Astrocyte (in vitro differentiated cells and primary cell): ENCODE results near the gene PIP4K2A. TPM values are rescaled to one million over a fixed set of nuclear protein-coding genes. Genes with fewer than 3 reads are reported as not detected.

Experiments
- DNase-seq: peaks from one replicate; pipeline ENCODE4 v3.0.0-alpha.2; 2010; ENCODE audit warnings: low read depth
- FAIRE-seq: peaks from 2 replicates; lab custom pipeline; 2011; peaks lifted over from hg19 to GRCh38; lab: Jason Lieb, UNC
- H2AFZ ChIP-seq: 2 replicates; pipeline ENCODE4 v1.6.0; 2012; ENCODE audit warnings: low read depth, low read length, inconsistent platforms
- H3K27ac ChIP-seq: 2 replicates; pipeline ENCODE4 v1.5.1; 2011; ENCODE audit warnings: low read depth, low read length, inconsistent platforms
- H3K27me3 ChIP-seq: 2 replicates; pipeline ENCODE4 v1.6.0; 2011; ENCODE audit warnings: low read length, inconsistent platforms; ENCODE audit not compliant: insufficient read depth
- H3K36me3 ChIP-seq: 2 replicates; pipeline ENCODE4 v1.5.1; 2011; ENCODE audit warnings: low read length, inconsistent platforms; ENCODE audit not compliant: insufficient read depth
- H3K4me1 ChIP-seq: 2 replicates; pipeline ENCODE4 v1.5.1; 2011; ENCODE audit warnings: low read length, inconsistent platforms; ENCODE audit not compliant: insufficient read depth
- H3K4me2 ChIP-seq: 2 replicates; pipeline ENCODE4 v1.6.0; 2012; ENCODE audit warnings: low read length, inconsistent platforms
- H3K4me3 ChIP-seq: 2 replicates; pipeline ENCODE4 v1.5.1; 2011; ENCODE audit warnings: low read depth, mild to moderate bottlenecking, low read length, inconsistent platforms; ENCODE audit not compliant: insufficient read depth
- H3K79me2 ChIP-seq: 2 replicates; pipeline ENCODE4 v1.6.0; 2012; ENCODE audit warnings: mild to moderate bottlenecking, low read length, inconsistent platforms; ENCODE audit not compliant: insufficient read depth
- H3K9ac ChIP-seq: 2 replicates; pipeline ENCODE4 v1.6.0; 2012; ENCODE audit warnings: mild to moderate bottlenecking, low read length, inconsistent platforms
- H3K9me3 ChIP-seq: 2 replicates; pipeline ENCODE4 v1.5.1; 2012; ENCODE audit warnings: low read depth, mild to moderate bottlenecking, low read length, inconsistent platforms; ENCODE audit not compliant: insufficient read depth
- H4K20me1 ChIP-seq: 2 replicates; pipeline ENCODE4 v1.6.0; 2012; ENCODE audit warnings: low read length, inconsistent platforms; ENCODE audit not compliant: insufficient read depth
- H3K27ac Mint-ChIP-seq: one replicate; pipeline ENCODE4 v1.8.0; 2021; ENCODE audit warnings: mild to moderate bottlenecking, mixed read lengths; ENCODE audit not compliant: unreplicated experiment
- H3K27me3 Mint-ChIP-seq: one replicate; pipeline ENCODE4 v1.8.0; 2021; ENCODE audit warnings: low read depth, mixed read lengths; ENCODE audit not compliant: unreplicated experiment
- H3K36me3 Mint-ChIP-seq: one replicate; pipeline ENCODE4 v1.8.0; 2021; ENCODE audit warnings: low read depth, mixed read lengths; ENCODE audit not compliant: unreplicated experiment
- H3K4me1 Mint-ChIP-seq: one replicate; pipeline ENCODE4 v1.8.0; 2021; ENCODE audit warnings: low read depth, mixed read lengths; ENCODE audit not compliant: unreplicated experiment
- H3K4me3 Mint-ChIP-seq: one replicate; pipeline ENCODE4 v1.8.0; 2021; ENCODE audit warnings: mild to moderate bottlenecking, moderate library complexity, mixed read lengths; ENCODE audit not compliant: unreplicated experiment
- H3K9me3 Mint-ChIP-seq: one replicate; pipeline ENCODE4 v1.8.0; 2021; ENCODE audit warnings: mild to moderate bottlenecking, mixed read lengths; ENCODE audit not compliant: unreplicated experiment
- EZH2 ChIP-seq: IDR thresholded peaks from 2 replicates; pipeline ENCODE4 v1.6.1; 2012; ENCODE audit warnings: mild to moderate bottlenecking, low read length, inconsistent platforms; ENCODE audit not compliant: insufficient read depth
- total RNA-seq: library from RNA; stranded (reverse); gene quantifications from 2 replicates; pipeline ENCODE4 v1.2.1, GENCODE V29; 2021
- TF ChIP-seq, protein P1 (sequence below): IDR thresholded peaks from 2 replicates; pipeline ENCODE4 v1.5.1; 2011; ENCODE audit warnings: low read depth, mild to moderate bottlenecking, inconsistent platforms, low read length, moderate library complexity; ENCODE audit not compliant: insufficient read depth

The PIP4K2A gene
- total RNA-seq, 1 donor from 2014 or later, result 36.8 TPM

DNA sequence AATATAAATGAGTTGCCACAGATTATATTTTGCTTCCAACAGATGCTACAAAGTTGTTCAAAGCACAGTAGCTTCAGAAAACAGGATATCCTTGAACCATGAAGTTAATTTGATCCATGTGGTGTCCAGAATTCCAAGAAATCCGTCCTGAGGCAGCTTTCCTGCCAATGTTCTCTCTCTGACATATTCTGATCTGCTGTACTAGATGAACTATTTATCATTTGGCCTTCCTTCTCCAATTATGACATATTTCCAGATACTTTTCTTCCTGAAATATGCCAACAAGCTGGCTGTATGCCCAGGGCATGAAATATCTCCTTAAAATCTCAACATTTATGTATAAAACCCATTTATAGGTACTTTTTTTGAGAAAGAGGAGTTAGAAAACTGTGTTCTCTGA is 227.9 kb downstream of the PIP4K2A start:
- H3K36me3 ChIP-seq, result no peaks in the 10 kb centered on the region
- H3K4me1 ChIP-seq, result peaks cover 2% of the 10 kb centered on the region
- Mint-ChIP-seq H3K27ac (no peak overlapping the region), H3K27me3 (peaks cover 10% of the 10 kb centered on the region), H3K36me3 (no peaks in the 10 kb centered on the region), H3K9me3 (no peaks in the 10 kb centered on the region), H3K4me1 (peaks cover 5% of the 10 kb centered on the region), H3K4me3 (no peak overlapping the region)
- no peak for FAIRE-seq
- no peaks in the 10 kb centered on the region for H4K20me1 ChIP-seq
- H3K9ac ChIP-seq, result no peak overlapping the region
- H3K9me3 ChIP-seq, result no peaks in the 10 kb centered on the region
- H3K79me2 ChIP-seq, result no peaks in the 10 kb centered on the region
- H3K27ac ChIP-seq, result no peak overlapping the region
- H3K4me3 ChIP-seq, result no peak overlapping the region
- no peak overlapping the region for H2AFZ ChIP-seq
- H3K27me3 ChIP-seq, result no peaks in the 10 kb centered on the region
- H3K4me2 ChIP-seq, result no peak overlapping the region
- no peak for TF ChIP-seq EZH2
- TF ChIP-seq, protein P1, sequence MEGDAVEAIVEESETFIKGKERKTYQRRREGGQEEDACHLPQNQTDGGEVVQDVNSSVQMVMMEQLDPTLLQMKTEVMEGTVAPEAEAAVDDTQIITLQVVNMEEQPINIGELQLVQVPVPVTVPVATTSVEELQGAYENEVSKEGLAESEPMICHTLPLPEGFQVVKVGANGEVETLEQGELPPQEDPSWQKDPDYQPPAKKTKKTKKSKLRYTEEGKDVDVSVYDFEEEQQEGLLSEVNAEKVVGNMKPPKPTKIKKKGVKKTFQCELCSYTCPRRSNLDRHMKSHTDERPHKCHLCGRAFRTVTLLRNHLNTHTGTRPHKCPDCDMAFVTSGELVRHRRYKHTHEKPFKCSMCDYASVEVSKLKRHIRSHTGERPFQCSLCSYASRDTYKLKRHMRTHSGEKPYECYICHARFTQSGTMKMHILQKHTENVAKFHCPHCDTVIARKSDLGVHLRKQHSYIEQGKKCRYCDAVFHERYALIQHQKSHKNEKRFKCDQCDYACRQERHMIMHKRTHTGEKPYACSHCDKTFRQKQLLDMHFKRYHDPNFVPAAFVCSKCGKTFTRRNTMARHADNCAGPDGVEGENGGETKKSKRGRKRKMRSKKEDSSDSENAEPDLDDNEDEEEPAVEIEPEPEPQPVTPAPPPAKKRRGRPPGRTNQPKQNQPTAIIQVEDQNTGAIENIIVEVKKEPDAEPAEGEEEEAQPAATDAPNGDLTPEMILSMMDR, result no peak
- no peak for DNase-seq

Other genes with a start within 250 kb of the PIP4K2A start
- gene ARMC3, start 213.5 kb upstream of the PIP4K2A start, total RNA-seq, result 0.23 TPM in 1 of 2 replicates, not detected in the other